HepG2 (cell line): ENCODE results near the gene GRIP1. TPM values are rescaled to one million over a fixed set of nuclear protein-coding genes. Genes with fewer than 3 reads are reported as not detected.

ENCODE experiments used
- ADNP ChIP-seq: sonication (generic); formaldehyde crosslinking; IDR thresholded peaks from 2 replicates; pipeline ENCODE4 v1.4.0; 2020; ENCODE audit warnings: missing genetic modification reagents
- EED ChIP-seq: sonication (generic); formaldehyde crosslinking; IDR thresholded peaks from 2 replicates; pipeline ENCODE4 v1.5.0; 2020; ENCODE audit warnings: mild to moderate bottlenecking, missing genetic modification reagents
- HDAC6 ChIP-seq: fragments of 200-600 bp; sonication (generic); IDR thresholded peaks from 2 replicates; pipeline ENCODE4 v1.7.0; 2017; ENCODE audit warnings: mild to moderate bottlenecking, antibody characterized with exemption, low read length, low read depth
- MAFF ChIP-seq: IDR thresholded peaks from 2 replicates; pipeline ENCODE4 v1.6.1; 2011; ENCODE audit warnings: low read depth, low read length, improper control_type of control experiment
- MAFG ChIP-seq: sonication (generic); formaldehyde crosslinking; IDR thresholded peaks from 2 replicates; pipeline ENCODE4 v1.5.1; 2020; ENCODE audit warnings: mild to moderate bottlenecking, missing genetic modification reagents
- MTF1 ChIP-seq: sonication (generic); formaldehyde crosslinking; IDR thresholded peaks from 2 replicates; pipeline ENCODE4 v1.5.0; 2020; ENCODE audit warnings: missing genetic modification reagents
- PHF8 ChIP-seq: sonication (generic); formaldehyde crosslinking; IDR thresholded peaks from 2 replicates; pipeline ENCODE4 v1.5.0; 2020; ENCODE audit warnings: missing genetic modification reagents
- POLR2AphosphoS2 ChIP-seq: IDR thresholded peaks from 2 replicates; pipeline ENCODE4 v1.6.1; 2011; ENCODE audit warnings: low read depth, low read length, improper control_type of control experiment
- SCMH1 ChIP-seq: sonication (generic); formaldehyde crosslinking; IDR thresholded peaks from 2 replicates; pipeline ENCODE4 v1.9.0; 2021; ENCODE audit warnings: missing genetic modification reagents, mild to moderate bottlenecking, borderline replicate concordance
- ZFYVE20 ChIP-seq: sonication (generic); formaldehyde crosslinking; IDR thresholded peaks from 2 replicates; pipeline ENCODE4 v1.8.0; 2023; ENCODE audit warnings: low read depth, mild to moderate bottlenecking, moderate library complexity, missing genetic modification reagents, borderline replicate concordance
- ZNF552 ChIP-seq: sonication (generic); formaldehyde crosslinking; IDR thresholded peaks from 2 replicates; pipeline ENCODE4 v1.9.0; 2022; ENCODE audit warnings: missing genetic modification reagents, mild to moderate bottlenecking, borderline replicate concordance
- ZNF607 ChIP-seq: sonication (generic); formaldehyde crosslinking; IDR thresholded peaks from 2 replicates; pipeline ENCODE4 v1.5.1; 2020; ENCODE audit warnings: missing genetic modification reagents, mild to moderate bottlenecking, borderline replicate concordance
- ZNF746 ChIP-seq: sonication (generic); formaldehyde crosslinking; IDR thresholded peaks from 2 replicates; pipeline ENCODE4 v1.8.0; 2022; ENCODE audit warnings: mild to moderate bottlenecking, missing genetic modification reagents
- ZNF761 ChIP-seq: sonication (generic); formaldehyde crosslinking; conservative IDR thresholded peaks from 2 replicates; pipeline ENCODE4 v1.4.0; 2020; ENCODE audit warnings: mild to moderate bottlenecking, missing genetic modification reagents
- ZSCAN29 ChIP-seq: sonication (generic); formaldehyde crosslinking; conservative IDR thresholded peaks from 2 replicates; pipeline ENCODE4 v1.4.0; 2020; ENCODE audit warnings: mild to moderate bottlenecking, missing genetic modification reagents
- polyA plus RNA-seq, 8 experiments: library from polyadenylated mRNA; depleted of rRNA in 3 of 8; stranded (reverse) in 7 of 8; unstranded in 1 of 8; fragments of >200 nt; fragmentation: Illumina TruSeq in 4 of 8; extraction: Trizol in 4 of 8; gene quantifications; 2 replicates each; pipeline versions ENCODE4 v1.2.1 to v1.2.3, GENCODE V29; 2011 to 2016; ENCODE audit warnings: low read depth in 4 of 8, missing spikeins in 1 of 8, mixed read lengths in 1 of 8; ENCODE audit not compliant: insufficient read depth in 1 of 8
- total RNA-seq, 5 experiments: library from RNA; depleted of rRNA; stranded (reverse); fragments of >200 nt; fragmentation: Illumina TruSeq; extraction: Trizol; gene quantifications; 2 replicates each; pipeline ENCODE4 v1.2.3, GENCODE V29; 2016; ENCODE audit warnings: low read depth in 1 of 5
- TF ChIP-seq, protein P1 (sequence below): sonication (generic); formaldehyde crosslinking; IDR thresholded peaks from 2 replicates; pipeline ENCODE4 v1.5.1; 2020; ENCODE audit warnings: missing genetic modification reagents, mild to moderate bottlenecking, borderline replicate concordance
- TF ChIP-seq, protein P2 (sequence below): sonication (generic); formaldehyde crosslinking; IDR thresholded peaks from 2 replicates; pipeline ENCODE4 v1.4.0; 2020; ENCODE audit warnings: missing genetic modification reagents
- TF ChIP-seq, protein P3 (sequence below): IDR thresholded peaks from 2 replicates; pipeline ENCODE4 v1.6.1; 2018; ENCODE audit warnings: missing genetic modification reagents
- TF ChIP-seq, protein P4 (sequence below): sonication (generic); formaldehyde crosslinking; IDR thresholded peaks from 2 replicates; pipeline ENCODE4 v1.4.0; 2020; ENCODE audit warnings: missing genetic modification reagents, borderline replicate concordance
- TF ChIP-seq, protein P5 (sequence below): sonication (generic); formaldehyde crosslinking; IDR thresholded peaks from 2 replicates; pipeline ENCODE4 v1.5.0; 2020; ENCODE audit warnings: missing genetic modification reagents

GRIP1 gene
- total and polyA plus RNA-seq, 2 of the 13 experiments (the other 11 are each of a cell fraction or from before 2014, with no cell fraction given), result not detected

DNA sequence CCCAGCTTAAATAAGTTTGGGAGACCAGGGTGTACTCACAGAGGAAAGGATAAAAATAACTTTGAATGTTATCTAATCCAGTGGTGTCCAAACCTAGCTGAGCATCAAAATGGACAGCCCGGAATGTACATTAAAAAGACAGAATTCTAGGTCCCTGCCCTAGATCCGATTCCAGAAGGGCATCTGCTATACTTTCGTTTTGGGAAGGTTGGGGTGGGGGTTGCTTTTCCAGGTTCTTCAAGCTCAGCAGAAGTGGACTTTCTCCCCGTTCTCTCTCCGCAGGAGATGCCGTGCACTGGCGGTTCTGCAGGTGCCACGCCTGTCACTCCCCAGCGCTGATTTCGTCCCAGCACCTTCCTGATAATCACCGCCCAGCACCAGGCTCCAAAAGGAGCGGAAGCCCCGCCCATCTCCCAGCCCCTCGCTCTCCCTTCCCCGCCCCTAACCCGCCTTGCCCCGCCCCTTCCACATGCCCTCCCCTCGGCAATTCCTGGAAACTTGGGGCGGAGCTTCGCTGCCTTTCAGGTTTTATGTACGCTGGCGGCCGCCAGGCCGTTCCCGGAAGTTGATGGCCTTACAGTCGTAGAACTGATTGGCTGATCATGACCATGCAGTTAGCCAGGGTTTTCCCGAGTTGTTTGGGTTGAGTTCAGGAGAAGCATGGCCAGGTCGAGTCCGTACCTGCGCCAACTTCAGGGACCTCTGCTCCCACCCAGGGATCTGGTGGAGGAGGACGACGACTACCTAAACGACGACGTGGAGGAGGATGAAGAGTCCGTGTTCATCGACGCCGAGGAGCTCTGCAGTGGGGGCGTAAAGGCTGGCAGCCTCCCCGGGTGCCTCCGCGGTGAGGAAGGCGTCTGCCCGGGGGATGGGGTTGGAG lies 376.7 kb downstream of the GRIP1 start, which contains the start of gene HELB (continued):
- TF ChIP-seq MAFG (CRISPR knock-in tag) (no peak), MTF1 (no peak), ZNF761 (CRISPR knock-in tag) (no peak), ADNP (no peak), HDAC6 (no peak), POLR2AphosphoS2 (no peak), ZNF607 (CRISPR knock-in tag) (no peak), ZSCAN29 (CRISPR knock-in tag) (0 out of 2 replicates have a peak, but pooled peaks have one; percentile 41), PHF8 (peak; percentile 83), ZFYVE20 (CRISPR knock-in tag) (no peak), MAFF (no peak), ZNF746 (CRISPR knock-in tag) (no peak), ZNF552 (no peak), SCMH1 (CRISPR knock-in tag) (no peak), EED (CRISPR knock-in tag) (peak; percentile 72)
- TF ChIP-seq, protein P1, sequence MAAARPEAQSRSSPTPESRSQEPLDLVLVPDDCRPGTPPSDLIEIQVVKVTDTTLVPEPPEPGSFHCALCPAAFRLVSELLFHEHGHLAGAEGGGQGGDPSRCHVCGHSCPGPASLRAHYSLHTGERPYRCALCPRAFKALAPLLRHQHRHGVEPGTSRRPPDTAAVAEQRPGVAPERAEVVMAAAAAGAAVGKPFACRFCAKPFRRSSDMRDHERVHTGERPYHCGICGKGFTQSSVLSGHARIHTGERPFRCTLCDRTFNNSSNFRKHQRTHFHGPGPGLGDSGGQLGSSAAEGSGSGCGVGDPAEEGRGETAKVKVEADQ (CRISPR knock-in tag), result no peak
- TF ChIP-seq, protein P2, sequence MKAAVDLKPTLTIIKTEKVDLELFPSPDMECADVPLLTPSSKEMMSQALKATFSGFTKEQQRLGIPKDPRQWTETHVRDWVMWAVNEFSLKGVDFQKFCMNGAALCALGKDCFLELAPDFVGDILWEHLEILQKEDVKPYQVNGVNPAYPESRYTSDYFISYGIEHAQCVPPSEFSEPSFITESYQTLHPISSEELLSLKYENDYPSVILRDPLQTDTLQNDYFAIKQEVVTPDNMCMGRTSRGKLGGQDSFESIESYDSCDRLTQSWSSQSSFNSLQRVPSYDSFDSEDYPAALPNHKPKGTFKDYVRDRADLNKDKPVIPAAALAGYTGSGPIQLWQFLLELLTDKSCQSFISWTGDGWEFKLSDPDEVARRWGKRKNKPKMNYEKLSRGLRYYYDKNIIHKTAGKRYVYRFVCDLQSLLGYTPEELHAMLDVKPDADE (CRISPR knock-in tag), result no peak
- TF ChIP-seq, protein P3, sequence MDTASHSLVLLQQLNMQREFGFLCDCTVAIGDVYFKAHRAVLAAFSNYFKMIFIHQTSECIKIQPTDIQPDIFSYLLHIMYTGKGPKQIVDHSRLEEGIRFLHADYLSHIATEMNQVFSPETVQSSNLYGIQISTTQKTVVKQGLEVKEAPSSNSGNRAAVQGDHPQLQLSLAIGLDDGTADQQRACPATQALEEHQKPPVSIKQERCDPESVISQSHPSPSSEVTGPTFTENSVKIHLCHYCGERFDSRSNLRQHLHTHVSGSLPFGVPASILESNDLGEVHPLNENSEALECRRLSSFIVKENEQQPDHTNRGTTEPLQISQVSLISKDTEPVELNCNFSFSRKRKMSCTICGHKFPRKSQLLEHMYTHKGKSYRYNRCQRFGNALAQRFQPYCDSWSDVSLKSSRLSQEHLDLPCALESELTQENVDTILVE (CRISPR knock-in tag), result no peak
- TF ChIP-seq, protein P4, sequence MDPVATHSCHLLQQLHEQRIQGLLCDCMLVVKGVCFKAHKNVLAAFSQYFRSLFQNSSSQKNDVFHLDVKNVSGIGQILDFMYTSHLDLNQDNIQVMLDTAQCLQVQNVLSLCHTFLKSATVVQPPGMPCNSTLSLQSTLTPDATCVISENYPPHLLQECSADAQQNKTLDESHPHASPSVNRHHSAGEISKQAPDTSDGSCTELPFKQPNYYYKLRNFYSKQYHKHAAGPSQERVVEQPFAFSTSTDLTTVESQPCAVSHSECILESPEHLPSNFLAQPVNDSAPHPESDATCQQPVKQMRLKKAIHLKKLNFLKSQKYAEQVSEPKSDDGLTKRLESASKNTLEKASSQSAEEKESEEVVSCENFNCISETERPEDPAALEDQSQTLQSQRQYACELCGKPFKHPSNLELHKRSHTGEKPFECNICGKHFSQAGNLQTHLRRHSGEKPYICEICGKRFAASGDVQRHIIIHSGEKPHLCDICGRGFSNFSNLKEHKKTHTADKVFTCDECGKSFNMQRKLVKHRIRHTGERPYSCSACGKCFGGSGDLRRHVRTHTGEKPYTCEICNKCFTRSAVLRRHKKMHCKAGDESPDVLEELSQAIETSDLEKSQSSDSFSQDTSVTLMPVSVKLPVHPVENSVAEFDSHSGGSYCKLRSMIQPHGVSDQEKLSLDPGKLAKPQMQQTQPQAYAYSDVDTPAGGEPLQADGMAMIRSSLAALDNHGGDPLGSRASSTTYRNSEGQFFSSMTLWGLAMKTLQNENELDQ (CRISPR knock-in tag), result no peak
- TF ChIP-seq, protein P5, sequence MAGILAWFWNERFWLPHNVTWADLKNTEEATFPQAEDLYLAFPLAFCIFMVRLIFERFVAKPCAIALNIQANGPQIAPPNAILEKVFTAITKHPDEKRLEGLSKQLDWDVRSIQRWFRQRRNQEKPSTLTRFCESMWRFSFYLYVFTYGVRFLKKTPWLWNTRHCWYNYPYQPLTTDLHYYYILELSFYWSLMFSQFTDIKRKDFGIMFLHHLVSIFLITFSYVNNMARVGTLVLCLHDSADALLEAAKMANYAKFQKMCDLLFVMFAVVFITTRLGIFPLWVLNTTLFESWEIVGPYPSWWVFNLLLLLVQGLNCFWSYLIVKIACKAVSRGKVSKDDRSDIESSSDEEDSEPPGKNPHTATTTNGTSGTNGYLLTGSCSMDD (CRISPR knock-in tag), result no peak
